Thyroid gland (tissue), 4 donors: Measurements from ENCODE around the gene XCL2.

Experiments used
- POLR2A ChIP-seq, 2 donors: fragments of 450-650 bp; IDR thresholded peaks; one replicate each; pipeline ENCODE4 v1.6.1; 2017; ENCODE audit warnings: antibody characterized with exemption in 2 of 2, mild to moderate bottlenecking in 2 of 2, moderate library complexity in 1 of 2
- TF ChIP-seq, protein P1 (sequence below), 6 experiments: fragments of 200-600 bp in 3 of 6; fragments of 450-650 bp in 3 of 6; sonication (generic) in 3 of 6; IDR thresholded peaks; one replicate each; pipeline ENCODE4 v1.5.1; 2016 to 2019; ENCODE audit warnings: antibody characterized with exemption in 6 of 6, mild to moderate bottlenecking in 2 of 6, inconsistent platforms in 1 of 6, moderate library complexity in 1 of 6

DNA sequence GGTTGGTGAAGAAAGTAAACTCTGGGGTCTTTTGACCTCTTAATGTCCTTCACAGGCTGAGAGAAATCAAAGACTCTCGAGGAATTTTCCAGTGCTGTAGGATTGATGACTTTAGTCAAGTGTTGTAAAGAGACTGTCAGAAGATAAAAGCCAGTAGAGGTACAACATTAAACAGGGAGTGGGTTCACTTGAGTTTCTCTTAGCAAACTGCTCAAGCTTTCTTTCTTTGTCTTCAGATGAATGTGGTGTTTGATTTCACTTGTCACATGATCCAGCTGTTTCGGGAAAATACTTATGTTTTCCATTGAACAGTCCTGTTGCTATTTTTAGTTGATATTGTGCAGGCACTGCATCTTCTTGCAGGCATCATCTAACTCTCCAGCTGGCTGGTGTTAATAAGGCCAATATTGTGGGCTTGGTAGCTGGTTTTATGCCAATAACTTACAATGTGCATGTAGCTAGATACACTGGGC, 45.6 kb downstream of the XCL2 start:
- TF ChIP-seq, protein P1, sequence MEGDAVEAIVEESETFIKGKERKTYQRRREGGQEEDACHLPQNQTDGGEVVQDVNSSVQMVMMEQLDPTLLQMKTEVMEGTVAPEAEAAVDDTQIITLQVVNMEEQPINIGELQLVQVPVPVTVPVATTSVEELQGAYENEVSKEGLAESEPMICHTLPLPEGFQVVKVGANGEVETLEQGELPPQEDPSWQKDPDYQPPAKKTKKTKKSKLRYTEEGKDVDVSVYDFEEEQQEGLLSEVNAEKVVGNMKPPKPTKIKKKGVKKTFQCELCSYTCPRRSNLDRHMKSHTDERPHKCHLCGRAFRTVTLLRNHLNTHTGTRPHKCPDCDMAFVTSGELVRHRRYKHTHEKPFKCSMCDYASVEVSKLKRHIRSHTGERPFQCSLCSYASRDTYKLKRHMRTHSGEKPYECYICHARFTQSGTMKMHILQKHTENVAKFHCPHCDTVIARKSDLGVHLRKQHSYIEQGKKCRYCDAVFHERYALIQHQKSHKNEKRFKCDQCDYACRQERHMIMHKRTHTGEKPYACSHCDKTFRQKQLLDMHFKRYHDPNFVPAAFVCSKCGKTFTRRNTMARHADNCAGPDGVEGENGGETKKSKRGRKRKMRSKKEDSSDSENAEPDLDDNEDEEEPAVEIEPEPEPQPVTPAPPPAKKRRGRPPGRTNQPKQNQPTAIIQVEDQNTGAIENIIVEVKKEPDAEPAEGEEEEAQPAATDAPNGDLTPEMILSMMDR (IDR thresholded peaks at IDR 0.05): no peak
- no peak for TF ChIP-seq POLR2A (IDR thresholded peaks at IDR 0.05)
